ENCODE results near the gene ABLIM2.

Gene ABLIM2

DNA sequence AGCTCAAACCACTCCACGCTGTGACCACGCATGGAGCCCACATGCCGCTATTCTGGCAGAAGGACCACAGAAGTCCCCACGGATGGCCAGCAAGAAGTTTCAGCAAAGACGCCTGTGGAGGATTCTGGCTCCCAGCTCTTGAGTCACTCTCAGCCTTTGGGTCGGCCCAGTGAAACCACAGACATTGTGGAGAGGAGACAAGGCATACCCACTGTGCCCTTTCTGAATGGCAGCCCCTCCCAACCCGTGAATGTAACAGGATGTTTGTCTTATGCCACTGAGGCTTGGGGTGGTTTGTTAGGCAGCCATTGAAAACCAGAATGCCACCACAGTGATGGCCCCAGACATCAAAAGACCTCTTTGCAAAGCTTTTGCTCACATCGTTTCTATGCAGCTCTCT is 42.7 kb downstream of the ABLIM2 start:
- no peaks in the 10 kb centered on the region for H3K9me3 ChIP-seq (ENCODE audit: control insufficient read depth, insufficient read depth, low read depth, low read length)
- no peaks in the 10 kb centered on the region for H3K36me3 ChIP-seq (ENCODE audit: control insufficient read depth, insufficient read depth, low read length)
- peaks cover 17% of the 10 kb centered on the region for H3K4me1 ChIP-seq (ENCODE audit: control insufficient read depth, insufficient read depth, low read length)
- no peaks in the 10 kb centered on the region for H3K27me3 ChIP-seq (ENCODE audit: control insufficient read depth, insufficient read depth, low read length)
- no peak overlapping the region for H3K9ac ChIP-seq (ENCODE audit: low read length)
- no peak overlapping the region for H3K27ac ChIP-seq (ENCODE audit: low read depth, low read length)
- no peak overlapping the region for H3K4me3 ChIP-seq (ENCODE audit: low read depth, low read length)

DNA sequence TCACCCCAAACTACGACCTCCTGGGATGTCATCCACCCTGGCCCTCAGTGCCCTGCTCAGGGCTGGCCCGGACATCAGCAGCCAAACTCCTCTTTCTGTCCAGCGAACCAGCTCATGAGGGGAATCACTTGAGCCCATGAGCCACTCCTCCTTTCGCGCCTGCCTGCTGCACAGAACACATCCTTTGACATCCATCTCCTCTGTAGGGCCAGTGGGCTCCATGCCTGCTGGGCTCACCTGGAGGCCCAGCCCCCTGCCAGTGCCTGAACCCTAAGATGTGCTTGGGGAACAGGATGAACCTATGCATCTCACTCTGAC is 43.5 kb downstream of the ABLIM2 start:
- no peak overlapping the region for H3K27ac ChIP-seq (ENCODE audit: low read depth, low read length)
- no peaks in the 10 kb centered on the region for H3K27me3 ChIP-seq (ENCODE audit: control insufficient read depth, insufficient read depth, low read length)
- no peaks in the 10 kb centered on the region for H3K36me3 ChIP-seq (ENCODE audit: control insufficient read depth, insufficient read depth, low read length)
- no peaks in the 10 kb centered on the region for H3K9me3 ChIP-seq (ENCODE audit: control insufficient read depth, insufficient read depth, low read depth, low read length)
- H3K4me1 ChIP-seq (ENCODE audit: control insufficient read depth, insufficient read depth, low read length): peaks cover 22% of the 10 kb centered on the region
- H3K4me3 ChIP-seq (ENCODE audit: low read depth, low read length): no peak overlapping the region
- no peak overlapping the region for H3K9ac ChIP-seq (ENCODE audit: low read length)

DNA sequence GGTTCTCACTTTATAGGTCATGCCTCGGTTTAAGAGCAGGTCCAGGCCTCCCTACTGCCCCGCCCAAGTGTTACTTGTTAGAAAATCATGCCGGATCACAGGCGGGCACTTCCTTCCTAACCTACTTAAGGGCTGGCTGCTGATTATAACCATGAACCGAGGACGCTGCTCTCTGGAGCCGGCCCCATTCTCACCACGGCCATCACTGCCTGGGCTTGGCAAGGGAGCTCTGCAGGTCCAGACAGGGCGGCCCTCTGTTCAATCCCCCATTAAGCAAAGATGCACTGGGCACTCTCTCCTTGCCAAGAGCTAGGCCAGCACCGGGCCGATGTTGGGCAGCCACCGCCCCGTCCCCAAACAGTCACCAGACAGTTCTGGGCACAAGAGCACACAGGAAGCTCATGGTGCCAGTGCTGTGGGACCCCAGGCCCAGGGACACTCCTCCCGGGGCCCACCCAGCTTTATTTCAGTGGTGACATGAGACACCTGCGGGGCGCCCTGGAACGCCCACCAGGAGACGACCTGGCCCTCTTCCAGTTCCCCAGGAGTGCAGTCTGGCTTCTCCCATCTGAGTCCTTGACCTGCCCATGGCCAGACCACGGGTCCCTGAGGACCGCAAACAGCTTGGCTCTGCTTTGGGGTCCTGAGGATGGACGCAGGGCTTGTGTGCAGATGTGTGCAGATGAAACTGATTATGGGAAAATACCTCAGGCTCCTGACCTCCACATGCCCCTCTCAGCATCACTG is 44.0 kb downstream of the ABLIM2 start:
- Histone ChIP-seq H3K27ac (ENCODE audit: low read depth, low read length) (no peak overlapping the region), H3K36me3 (ENCODE audit: control insufficient read depth, insufficient read depth, low read length) (no peaks in the 10 kb centered on the region), H3K27me3 (ENCODE audit: control insufficient read depth, insufficient read depth, low read length) (no peaks in the 10 kb centered on the region), H3K9me3 (ENCODE audit: control insufficient read depth, insufficient read depth, low read depth, low read length) (no peaks in the 10 kb centered on the region), H3K4me3 (ENCODE audit: low read depth, low read length) (no peak overlapping the region), H3K4me1 (ENCODE audit: control insufficient read depth, insufficient read depth, low read length) (peaks cover 27% of the 10 kb centered on the region), H3K9ac (ENCODE audit: low read length) (no peak overlapping the region)

DNA sequence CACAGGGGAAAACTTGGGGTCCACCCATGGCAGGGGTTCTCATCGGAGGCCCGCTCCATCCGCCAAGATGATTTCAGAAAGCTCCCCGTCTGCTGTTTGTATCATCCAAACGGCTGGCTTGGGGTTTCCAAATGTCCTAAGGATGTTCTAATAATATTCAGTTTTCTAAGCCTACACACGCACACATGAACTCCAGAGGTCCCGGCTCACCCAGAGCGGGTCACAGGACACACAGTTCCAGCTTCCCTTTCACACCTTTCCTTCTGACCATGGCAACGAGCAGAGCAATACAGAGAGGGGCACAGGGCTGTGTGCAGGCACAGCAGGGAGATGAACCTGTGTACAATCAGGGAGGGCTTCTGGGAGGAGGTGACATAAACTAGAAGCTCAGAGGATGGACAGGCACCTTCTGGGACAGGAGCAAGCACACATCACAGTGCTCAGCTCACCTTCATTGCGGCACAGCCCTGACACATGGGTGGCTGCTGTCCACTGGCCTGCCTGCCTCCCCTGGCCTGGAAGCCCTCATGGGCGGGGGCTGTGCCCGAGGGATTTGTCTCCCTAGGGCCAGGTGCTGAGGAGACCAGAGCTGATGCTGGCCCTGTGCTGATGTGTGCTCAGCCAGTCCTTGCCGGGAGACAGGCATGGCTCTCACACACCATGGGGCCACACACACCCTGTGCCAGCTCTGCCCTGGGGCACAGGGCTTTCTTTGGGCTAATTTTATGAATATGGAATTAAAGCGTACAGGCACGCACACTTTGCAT is 44.8 kb downstream of the ABLIM2 start:
- H3K27ac ChIP-seq (ENCODE audit: low read depth, low read length): no peak overlapping the region

DNA sequence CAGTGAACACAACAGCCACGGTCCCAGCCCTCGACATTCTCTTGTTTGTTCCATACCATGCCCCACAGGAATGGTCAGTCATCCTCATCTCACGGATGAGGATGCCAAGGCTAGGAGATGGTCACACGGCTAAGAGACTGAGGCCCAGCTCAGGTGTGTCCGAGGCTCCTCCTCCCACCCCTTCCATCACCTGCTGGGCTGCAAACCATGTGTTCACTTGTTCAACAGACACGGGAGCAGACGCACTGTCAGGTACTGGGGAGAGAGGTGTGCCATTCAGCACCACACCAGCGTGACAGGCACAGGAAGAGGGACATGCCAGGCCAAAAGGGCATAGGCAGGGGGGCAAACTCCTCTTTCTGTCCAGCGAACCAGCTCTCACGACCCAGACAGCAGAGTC is 45.9 kb downstream of the ABLIM2 start:
- Histone ChIP-seq H3K36me3 (ENCODE audit: control insufficient read depth, insufficient read depth, low read length) (no peaks in the 10 kb centered on the region), H3K4me3 (ENCODE audit: low read depth, low read length) (no peak overlapping the region), H3K9ac (ENCODE audit: low read length) (no peak overlapping the region), H3K9me3 (ENCODE audit: control insufficient read depth, insufficient read depth, low read depth, low read length) (peaks cover 5% of the 10 kb centered on the region), H3K4me1 (ENCODE audit: control insufficient read depth, insufficient read depth, low read length) (peaks cover 28% of the 10 kb centered on the region), H3K27me3 (ENCODE audit: control insufficient read depth, insufficient read depth, low read length) (no peaks in the 10 kb centered on the region), H3K27ac (ENCODE audit: low read depth, low read length) (no peak overlapping the region)

More for the DNA sequence above, 44.8 kb downstream of the ABLIM2 start:
- Histone ChIP-seq H3K9me3 (ENCODE audit: control insufficient read depth, insufficient read depth, low read depth, low read length) (no peaks in the 10 kb centered on the region), H3K9ac (ENCODE audit: low read length) (no peak overlapping the region), H3K4me3 (ENCODE audit: low read depth, low read length) (no peak overlapping the region), H3K4me1 (ENCODE audit: control insufficient read depth, insufficient read depth, low read length) (peaks cover 29% of the 10 kb centered on the region), H3K36me3 (ENCODE audit: control insufficient read depth, insufficient read depth, low read length) (no peaks in the 10 kb centered on the region), H3K27me3 (ENCODE audit: control insufficient read depth, insufficient read depth, low read length) (no peaks in the 10 kb centered on the region)

DNA sequence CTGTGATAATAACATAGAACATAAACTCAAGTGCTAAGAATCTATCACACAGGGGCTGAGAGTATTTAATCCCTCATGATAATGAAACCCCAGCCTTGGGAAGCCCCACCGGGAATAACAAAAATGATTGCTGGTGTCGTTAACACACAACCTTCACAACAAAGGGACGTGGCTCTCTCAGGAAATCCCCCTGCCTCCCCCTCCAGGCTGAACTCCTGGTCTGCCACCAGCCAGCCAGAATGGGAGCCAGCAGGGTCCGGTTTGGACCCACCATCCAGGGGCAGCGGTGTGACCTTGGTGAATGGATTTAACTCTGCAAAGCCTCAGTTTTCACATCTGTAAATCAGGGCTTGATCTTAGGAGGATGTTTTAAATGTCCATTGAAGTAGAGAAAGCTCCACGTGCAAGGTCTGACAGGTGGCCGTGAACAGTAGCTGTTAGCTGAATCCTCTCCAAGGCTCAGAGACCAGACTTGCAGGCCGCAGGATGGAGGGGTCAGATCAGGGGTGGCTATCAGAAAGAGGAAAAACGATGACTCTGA is 46.5 kb downstream of the ABLIM2 start:
- Histone ChIP-seq H3K4me1 (ENCODE audit: control insufficient read depth, insufficient read depth, low read length) (peaks cover 25% of the 10 kb centered on the region), H3K27ac (ENCODE audit: low read depth, low read length) (no peak overlapping the region), H3K36me3 (ENCODE audit: control insufficient read depth, insufficient read depth, low read length) (no peaks in the 10 kb centered on the region), H3K9ac (ENCODE audit: low read length) (no peak overlapping the region), H3K9me3 (ENCODE audit: control insufficient read depth, insufficient read depth, low read depth, low read length) (peaks cover 6% of the 10 kb centered on the region), H3K4me3 (ENCODE audit: low read depth, low read length) (no peak overlapping the region), H3K27me3 (ENCODE audit: control insufficient read depth, insufficient read depth, low read length) (no peaks in the 10 kb centered on the region)

DNA sequence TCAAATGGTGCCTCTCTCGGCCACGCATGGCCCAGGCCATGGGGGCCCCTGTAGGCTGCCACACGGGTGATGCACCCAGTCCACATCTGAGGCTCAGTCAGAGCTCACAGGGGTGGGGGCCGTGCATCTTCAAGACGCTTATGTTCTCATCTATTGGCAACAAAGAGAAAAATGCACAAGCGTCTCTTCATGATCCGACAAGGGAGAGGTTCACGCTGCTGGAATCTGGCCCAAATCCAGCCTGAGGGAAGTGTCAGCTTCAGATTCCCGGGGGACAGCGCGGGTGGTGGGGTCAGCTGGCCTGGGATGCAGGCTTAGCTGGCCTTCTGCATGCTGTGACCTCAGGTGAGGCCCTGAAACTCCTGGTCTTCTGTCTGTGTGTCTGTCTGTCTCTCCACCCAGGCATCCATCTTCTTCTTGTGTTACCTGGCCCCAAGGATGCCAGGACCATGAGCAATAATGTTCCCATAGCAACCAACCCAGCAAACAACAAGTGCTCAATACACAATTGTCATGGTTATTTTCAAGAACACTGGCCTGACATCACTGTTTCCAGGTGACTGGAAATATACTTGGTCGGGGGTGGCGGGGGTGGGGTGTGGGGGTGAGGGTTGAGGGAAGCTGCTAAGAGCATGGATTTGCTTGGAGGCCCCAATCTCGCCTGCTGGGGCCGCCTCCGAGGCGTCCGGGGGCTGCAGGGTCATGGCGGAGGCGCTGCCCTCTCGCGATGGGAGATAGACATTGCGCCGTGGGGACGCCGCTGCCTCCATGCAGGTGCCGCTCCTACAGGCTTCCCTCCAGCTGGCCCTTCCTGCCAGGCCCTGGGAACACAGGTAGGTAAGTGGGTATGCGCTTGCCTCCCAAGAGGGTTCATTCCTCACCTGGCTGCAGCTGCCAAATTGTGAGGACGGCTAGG is 48.3 kb downstream of the ABLIM2 start:
- H3K36me3 ChIP-seq (ENCODE audit: control insufficient read depth, insufficient read depth, low read length): no peaks in the 10 kb centered on the region
- H3K4me1 ChIP-seq (ENCODE audit: control insufficient read depth, insufficient read depth, low read length): peaks cover 26% of the 10 kb centered on the region
- H3K9ac ChIP-seq (ENCODE audit: low read length): peak overlapping the region; percentile 50
- H3K9me3 ChIP-seq (ENCODE audit: control insufficient read depth, insufficient read depth, low read depth, low read length): peaks cover 6% of the 10 kb centered on the region
- H3K27me3 ChIP-seq (ENCODE audit: control insufficient read depth, insufficient read depth, low read length): no peaks in the 10 kb centered on the region
- peak overlapping the region; percentile 9; the same call in 1 of the 2 replicates for H3K4me3 ChIP-seq (ENCODE audit: low read depth, low read length)
- H3K27ac ChIP-seq (ENCODE audit: low read depth, low read length): peak overlapping the region; percentile 81

DNA sequence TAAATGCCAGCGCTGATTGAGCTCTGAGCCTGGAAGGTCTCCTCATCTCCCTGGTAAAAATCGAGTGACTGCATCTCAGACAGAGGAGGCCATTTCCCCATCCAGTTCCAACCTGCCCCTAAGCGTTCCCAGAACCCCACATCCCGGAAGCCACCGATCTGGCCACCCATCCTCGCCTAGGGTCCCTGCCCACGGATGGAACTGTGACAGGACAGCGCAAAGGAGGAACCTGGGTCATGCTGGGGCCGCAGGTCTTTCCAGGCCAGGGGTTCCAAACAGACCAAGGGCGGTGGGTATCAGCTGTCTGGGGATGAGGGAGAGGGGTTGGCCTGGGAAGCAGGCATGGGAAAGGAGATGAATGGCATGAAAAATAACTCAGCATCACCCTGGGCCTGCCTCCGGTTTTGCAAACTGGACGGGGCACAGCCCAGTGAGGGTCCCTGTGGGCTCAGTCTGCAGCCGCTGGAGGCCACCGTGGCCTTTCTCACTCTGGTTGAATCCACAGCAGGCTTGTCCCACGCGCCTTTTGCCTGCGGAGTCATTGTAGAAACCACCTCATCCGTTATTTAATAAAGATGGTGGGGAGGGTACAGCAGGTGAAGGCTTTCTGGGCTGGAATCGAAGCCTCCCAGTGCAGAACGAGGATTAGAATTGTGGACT is 49.1 kb downstream of the ABLIM2 start:
- H3K4me1 ChIP-seq (ENCODE audit: control insufficient read depth, insufficient read depth, low read length): peaks cover 34% of the 10 kb centered on the region
- peak overlapping the region; percentile 81 for H3K27ac ChIP-seq (ENCODE audit: low read depth, low read length)
- H3K36me3 ChIP-seq (ENCODE audit: control insufficient read depth, insufficient read depth, low read length): no peaks in the 10 kb centered on the region
- H3K27me3 ChIP-seq (ENCODE audit: control insufficient read depth, insufficient read depth, low read length): no peaks in the 10 kb centered on the region
- H3K9me3 ChIP-seq (ENCODE audit: control insufficient read depth, insufficient read depth, low read depth, low read length): peaks cover 6% of the 10 kb centered on the region
- H3K4me3 ChIP-seq (ENCODE audit: low read depth, low read length): no peak overlapping the region
- H3K9ac ChIP-seq (ENCODE audit: low read length): peak overlapping the region; percentile 50

DNA sequence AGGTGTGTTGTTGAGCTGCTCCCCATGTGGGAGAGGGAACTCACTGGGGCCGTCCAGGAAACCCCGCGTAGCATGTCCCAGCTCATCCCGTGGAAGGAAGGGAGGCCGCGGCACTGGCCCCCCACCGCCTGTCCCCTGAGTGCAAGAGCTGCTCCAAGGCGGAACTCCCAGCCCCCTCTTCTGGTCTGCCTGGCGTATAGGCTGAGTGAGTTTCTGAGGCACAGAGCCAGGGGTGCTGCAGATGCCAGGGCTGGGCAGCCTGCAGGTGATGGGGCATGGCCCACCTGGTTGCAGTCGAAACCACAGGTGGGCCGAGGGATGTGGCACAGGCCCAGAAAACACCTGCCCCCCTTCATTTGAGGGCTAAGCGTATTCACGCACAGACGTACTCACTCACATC is 49.6 kb downstream of the ABLIM2 start:
- peaks cover 40% of the 10 kb centered on the region for H3K4me1 ChIP-seq (ENCODE audit: control insufficient read depth, insufficient read depth, low read length)
- H3K9ac ChIP-seq (ENCODE audit: low read length): no peak overlapping the region
- H3K4me3 ChIP-seq (ENCODE audit: low read depth, low read length): no peak overlapping the region
- no peaks in the 10 kb centered on the region for H3K36me3 ChIP-seq (ENCODE audit: control insufficient read depth, insufficient read depth, low read length)
- no peaks in the 10 kb centered on the region for H3K27me3 ChIP-seq (ENCODE audit: control insufficient read depth, insufficient read depth, low read length)
- no peak overlapping the region for H3K27ac ChIP-seq (ENCODE audit: low read depth, low read length)
- peaks cover 6% of the 10 kb centered on the region for H3K9me3 ChIP-seq (ENCODE audit: control insufficient read depth, insufficient read depth, low read depth, low read length)

DNA sequence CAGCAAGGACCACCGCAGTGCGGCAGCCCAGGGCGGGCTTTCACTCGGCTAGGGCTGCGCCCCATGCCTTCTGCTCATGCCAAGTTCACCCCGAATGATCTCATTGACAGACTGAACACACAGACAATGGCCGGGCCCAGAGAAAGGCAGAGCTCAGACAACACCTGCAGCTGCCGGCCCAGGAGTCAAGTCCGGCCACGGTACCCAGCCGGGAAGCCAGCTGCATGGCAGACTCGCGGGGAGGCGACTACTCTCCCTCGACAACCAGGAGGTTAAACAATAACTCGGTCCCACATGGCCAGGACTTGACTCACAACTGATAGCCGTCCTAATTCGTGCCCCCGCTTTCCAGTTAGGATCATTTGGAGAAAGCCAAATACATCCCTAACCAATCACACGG is 50.4 kb downstream of the ABLIM2 start:
- Histone ChIP-seq H3K4me3 (ENCODE audit: low read depth, low read length) (no peak overlapping the region), H3K4me1 (ENCODE audit: control insufficient read depth, insufficient read depth, low read length) (peaks cover 47% of the 10 kb centered on the region), H3K9ac (ENCODE audit: low read length) (no peak overlapping the region), H3K27ac (ENCODE audit: low read depth, low read length) (no peak overlapping the region), H3K9me3 (ENCODE audit: control insufficient read depth, insufficient read depth, low read depth, low read length) (peaks cover 6% of the 10 kb centered on the region), H3K27me3 (ENCODE audit: control insufficient read depth, insufficient read depth, low read length) (peaks cover 2% of the 10 kb centered on the region; the same call in 1 of the 2 replicates), H3K36me3 (ENCODE audit: control insufficient read depth, insufficient read depth, low read length) (no peaks in the 10 kb centered on the region)

Data from HUES6 (cell line).